Neural crest cell (in vitro differentiated cells): Measurements from ENCODE around the gene PLXNB1. TPM values are rescaled to one million over a fixed set of nuclear protein-coding genes. Genes with fewer than 3 reads are reported as not detected.

Experiments
- DNase-seq: peaks from one replicate; pipeline ENCODE4 v3.0.0; 2021; ENCODE audit warnings: low read depth, mixed read lengths, low spot score
- H3K27ac Mint-ChIP-seq: one replicate; pipeline ENCODE4 v1.8.0; 2021; ENCODE audit warnings: mild to moderate bottlenecking, mixed read lengths; ENCODE audit not compliant: unreplicated experiment
- H3K27me3 Mint-ChIP-seq: 2 replicates; pipeline ENCODE4 v1.8.0; 2021; ENCODE audit warnings: low read depth, mild to moderate bottlenecking, mixed read lengths
- H3K36me3 Mint-ChIP-seq: 2 replicates; pipeline ENCODE4 v1.8.0; 2021; ENCODE audit warnings: low read depth, mild to moderate bottlenecking, mixed read lengths
- H3K4me1 Mint-ChIP-seq: 2 replicates; pipeline ENCODE4 v1.8.0; 2021; ENCODE audit warnings: mixed read lengths
- H3K4me3 Mint-ChIP-seq: one replicate; pipeline ENCODE4 v1.8.0; 2021; ENCODE audit warnings: mild to moderate bottlenecking, mixed read lengths
- H3K9me3 Mint-ChIP-seq: 2 replicates; pipeline ENCODE4 v1.8.0; 2021; ENCODE audit warnings: mixed read lengths
- CTCF ChIP-seq: fragments of 200-600 bp; sonication (generic); conservative IDR thresholded peaks from 2 replicates; pipeline ENCODE4 v1.5.0; 2021; ENCODE audit warnings: antibody characterized with exemption, mild to moderate bottlenecking
- total RNA-seq: library from RNA; stranded (reverse); gene quantifications from 2 replicates; pipeline ENCODE4 v1.2.1, GENCODE V29; 2021

Gene PLXNB1
- total RNA-seq, 1 donor from 2014 or later = 180 TPM

- no peak for DNase-seq
- Mint-ChIP-seq H3K4me1 (peaks cover 33% of the 10 kb centered on the region), H3K27ac (no peak overlapping the region), H3K27me3 (no peaks in the 10 kb centered on the region), H3K4me3 (no peak overlapping the region), H3K36me3 (peaks cover 2% of the 10 kb centered on the region), H3K9me3 (no peaks in the 10 kb centered on the region)
- no peak for TF ChIP-seq CTCF
These were observed 7.2 kb downstream of the PLXNB1 start for GRCh38 chr3:48422681-48423080.

GRCh38 chr3:48422272-48422671 lies 7.6 kb downstream of the PLXNB1 start:
- no peak for TF ChIP-seq CTCF
- no peak for DNase-seq
- peaks cover 2% of the 10 kb centered on the region for H3K36me3 Mint-ChIP-seq
- H3K4me1 Mint-ChIP-seq = peaks cover 29% of the 10 kb centered on the region
- no peak overlapping the region for H3K4me3 Mint-ChIP-seq
- H3K9me3 Mint-ChIP-seq = no peaks in the 10 kb centered on the region
- H3K27me3 Mint-ChIP-seq = no peaks in the 10 kb centered on the region
- no peak overlapping the region for H3K27ac Mint-ChIP-seq

- Mint-ChIP-seq H3K4me1 (peaks cover 13% of the 10 kb centered on the region), H3K27ac (no peak overlapping the region), H3K36me3 (peaks cover 2% of the 10 kb centered on the region), H3K9me3 (no peaks in the 10 kb centered on the region), H3K27me3 (no peaks in the 10 kb centered on the region), H3K4me3 (no peak overlapping the region)
- no peak for TF ChIP-seq CTCF
- no peak for DNase-seq
These were observed 9.3 kb downstream of the PLXNB1 start for GRCh38 chr3:48420561-48420960.

GRCh38 chr3:48419597-48419996 lies 10.3 kb downstream of the PLXNB1 start:
- Mint-ChIP-seq H3K4me3 (no peak overlapping the region), H3K27ac (no peak overlapping the region), H3K9me3 (no peaks in the 10 kb centered on the region), H3K4me1 (peaks cover 6% of the 10 kb centered on the region), H3K27me3 (no peaks in the 10 kb centered on the region), H3K36me3 (no peaks in the 10 kb centered on the region)
- TF ChIP-seq CTCF = no peak
- no peak for DNase-seq

GRCh38 chr3:48419149-48419548 lies 10.7 kb downstream of the PLXNB1 start:
- H3K36me3 Mint-ChIP-seq = no peaks in the 10 kb centered on the region
- H3K9me3 Mint-ChIP-seq = no peaks in the 10 kb centered on the region
- H3K27ac Mint-ChIP-seq = no peak overlapping the region
- no peak overlapping the region for H3K4me3 Mint-ChIP-seq
- no peaks in the 10 kb centered on the region for H3K27me3 Mint-ChIP-seq
- peaks cover 3% of the 10 kb centered on the region for H3K4me1 Mint-ChIP-seq
- DNase-seq = no peak
- TF ChIP-seq CTCF = no peak

GRCh38 chr3:48418651-48419050 lies 11.2 kb downstream of the PLXNB1 start:
- Mint-ChIP-seq H3K36me3 (no peaks in the 10 kb centered on the region), H3K27me3 (no peaks in the 10 kb centered on the region), H3K9me3 (no peaks in the 10 kb centered on the region), H3K4me3 (no peak overlapping the region), H3K27ac (no peak overlapping the region), H3K4me1 (peaks cover 3% of the 10 kb centered on the region)
- no peak for TF ChIP-seq CTCF
- no peak for DNase-seq
